ENCODE measurements around the gene RB1.

DNA sequence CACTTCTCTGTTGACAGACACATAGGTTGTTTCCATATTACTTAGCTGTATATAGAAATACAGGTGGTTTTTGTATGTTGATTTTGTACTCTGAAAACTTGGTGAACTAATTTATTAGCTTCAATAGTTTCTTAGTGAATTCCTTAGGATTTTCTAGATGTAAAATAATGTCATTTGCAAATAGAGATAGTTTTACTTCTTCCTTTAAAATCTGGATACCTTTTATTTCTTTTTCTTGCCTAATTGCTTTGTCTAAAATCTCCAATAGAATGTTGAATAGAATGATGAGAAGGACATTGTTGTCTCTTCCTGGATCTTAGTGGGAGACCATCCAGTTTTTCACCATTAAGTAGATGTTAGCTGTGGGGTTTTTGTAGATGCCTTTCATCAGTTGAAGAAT lies 18.7 kb downstream of the RB1 start:
- TF ChIP-seq, protein P1, sequence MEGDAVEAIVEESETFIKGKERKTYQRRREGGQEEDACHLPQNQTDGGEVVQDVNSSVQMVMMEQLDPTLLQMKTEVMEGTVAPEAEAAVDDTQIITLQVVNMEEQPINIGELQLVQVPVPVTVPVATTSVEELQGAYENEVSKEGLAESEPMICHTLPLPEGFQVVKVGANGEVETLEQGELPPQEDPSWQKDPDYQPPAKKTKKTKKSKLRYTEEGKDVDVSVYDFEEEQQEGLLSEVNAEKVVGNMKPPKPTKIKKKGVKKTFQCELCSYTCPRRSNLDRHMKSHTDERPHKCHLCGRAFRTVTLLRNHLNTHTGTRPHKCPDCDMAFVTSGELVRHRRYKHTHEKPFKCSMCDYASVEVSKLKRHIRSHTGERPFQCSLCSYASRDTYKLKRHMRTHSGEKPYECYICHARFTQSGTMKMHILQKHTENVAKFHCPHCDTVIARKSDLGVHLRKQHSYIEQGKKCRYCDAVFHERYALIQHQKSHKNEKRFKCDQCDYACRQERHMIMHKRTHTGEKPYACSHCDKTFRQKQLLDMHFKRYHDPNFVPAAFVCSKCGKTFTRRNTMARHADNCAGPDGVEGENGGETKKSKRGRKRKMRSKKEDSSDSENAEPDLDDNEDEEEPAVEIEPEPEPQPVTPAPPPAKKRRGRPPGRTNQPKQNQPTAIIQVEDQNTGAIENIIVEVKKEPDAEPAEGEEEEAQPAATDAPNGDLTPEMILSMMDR (conservative IDR thresholded peaks at IDR 0.05; ENCODE audit: low read length): no peak
- no peak for TF ChIP-seq EZH2phosphoT487 (IDR thresholded peaks at IDR 0.05; ENCODE audit: borderline replicate concordance, low read depth, low read length)

All from OCI-LY7 (cell line).